Right cardiac atrium (tissue), 5 donors: ENCODE results near the gene CENPVL2. TPM values are rescaled to one million over a fixed set of nuclear protein-coding genes. Genes with fewer than 3 reads are reported as not detected.
"Not testable (repeated sequence)": the region's sequence is repeated elsewhere in the genome, so short reads cannot be mapped to it uniquely, and the experiment has no call there.

Source experiments
- ATAC-seq, 2 donors: fragments of 200-7000 bp; cut with Tn5 transposase; one replicate each; pipeline versions ENCODE4 v1.8.0 to v1.9.1; 2020; ENCODE audit warnings: moderate library complexity in 2 of 2, mild to moderate bottlenecking in 1 of 2
- DNase-seq, 3 donors: peaks; one replicate each; pipeline ENCODE4 v3.0.0-alpha.2; 2020
- H3K27ac ChIP-seq: one replicate; pipeline ENCODE4 v1.5.1; 2013; ENCODE audit warnings: mild to moderate bottlenecking, low read length, control low read depth, moderate library complexity
- H3K27me3 ChIP-seq: one replicate; pipeline ENCODE4 v1.6.1; 2013; ENCODE audit not compliant: control insufficient read depth, insufficient read depth
- H3K4me1 ChIP-seq: one replicate; pipeline ENCODE4 v1.6.1; 2013; ENCODE audit warnings: low read length; ENCODE audit not compliant: control insufficient read depth, insufficient read depth
- H3K4me3 ChIP-seq: one replicate; pipeline ENCODE4 v1.5.1; 2013; ENCODE audit warnings: low read length, control low read depth
- H3K9me3 ChIP-seq: one replicate; pipeline ENCODE4 v1.6.1; 2013; ENCODE audit warnings: low read length; ENCODE audit not compliant: control insufficient read depth
- WGBS: extraction: QIAGEN DNeasy Blood & Tissue Kit; methylation state at CpG from one replicate; pipeline ENCODE4 v1.1.7; 2013; 5-methylcytosine and 5-hydroxymethylcytosine counted together
- intact Hi-C, 4 donors: fragments of 100-400 bp; cut with DNase I; formaldehyde crosslinking; loops; one replicate each; pipeline versions ENCODE4 v1.11.0 to v1.14.0; 2022 to 2023
- polyA plus RNA-seq: library from polyadenylated mRNA; stranded (reverse); fragments of 200-250 nt; gene quantifications from one replicate; pipeline ENCODE4 v1.2.3, GENCODE V29; 2013
- total RNA-seq, 4 donors: library from RNA; stranded (reverse); fragmentation: NEBNext Ultra II Directional; extraction: Animal tissue kit (Norgen Biotek cat#: 25700); gene quantifications; one replicate each; pipeline ENCODE4 v1.2.1, GENCODE V29; 2021
- donor health status: healthy with polysubstance abuse.
- donor health status: DM: no; HTN: yes; CAD: no.
- donor health status: DM: no; HTN: no; CAD: no.
- donor health status: DM: no; HTN: yes; CAD: no; lungs with severe emphysema.
- donor health status: DM: yes; HTN: yes; CAD: no.

Gene CENPVL2
- total and polyA plus RNA-seq, 5 donors: not detected

DNA sequence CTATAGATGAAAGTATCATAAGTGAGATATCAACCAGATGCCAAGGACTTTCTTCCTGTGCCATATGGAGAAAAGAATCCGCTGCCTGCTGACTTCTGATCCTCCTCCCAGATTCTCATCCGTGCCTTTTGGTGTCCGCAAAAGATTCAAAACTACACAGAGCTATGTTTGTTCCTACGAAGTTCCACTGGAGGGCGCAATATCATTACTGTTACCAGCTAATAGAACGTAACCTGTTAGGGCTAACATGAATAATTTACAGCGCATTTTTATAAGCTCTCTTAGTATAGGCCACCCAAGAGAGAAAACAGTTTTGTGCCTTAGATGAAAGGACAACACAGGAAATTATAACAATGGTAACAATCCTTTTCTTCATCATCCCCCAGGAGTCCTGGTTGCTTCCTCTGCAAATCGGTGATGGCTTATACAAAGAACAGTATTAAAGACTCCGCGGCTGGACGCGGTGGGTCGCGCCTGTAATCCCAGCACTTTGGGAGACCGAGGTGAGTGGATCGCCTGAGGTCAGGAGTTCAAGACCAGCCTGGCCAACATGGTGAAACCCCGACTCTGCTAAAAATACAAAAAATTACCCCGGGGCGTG lies 41.1 kb downstream of the CENPVL2 start:
- H3K4me3 ChIP-seq: no peak overlapping the region
- H3K27ac ChIP-seq: no peak overlapping the region
- H3K9me3 ChIP-seq: no peaks in the 10 kb centered on the region
- no peaks in the 10 kb centered on the region for H3K27me3 ChIP-seq
- DNase-seq: no peak
- 34% methylated on average over 19 of the region's 19 CpGs for WGBS
- intact Hi-C loops: no loop called here
- no peaks in the 10 kb centered on the region for H3K4me1 ChIP-seq
- ATAC-seq: no peak

DNA sequence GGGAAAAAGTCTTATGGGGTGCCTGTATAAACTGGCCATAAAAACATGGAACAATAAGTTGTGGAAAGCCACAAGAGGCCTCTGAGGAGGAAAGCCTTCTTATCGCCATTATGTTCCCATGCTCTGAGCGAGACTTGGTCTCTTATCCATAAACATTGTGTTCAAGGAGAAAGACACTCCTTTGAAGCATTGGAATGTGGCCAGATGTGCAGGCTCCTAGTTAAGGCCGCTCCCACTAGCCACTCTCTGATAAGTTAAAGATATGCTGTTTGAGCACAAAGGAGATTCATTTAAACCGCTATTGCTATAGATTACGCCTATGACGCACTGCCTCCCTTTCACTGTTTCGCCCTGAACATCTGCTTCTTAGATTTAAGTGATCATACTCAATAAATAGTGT lies 46.1 kb downstream of the CENPVL2 start:
- not testable (repeated sequence) for H3K27me3 ChIP-seq

More for the DNA sequence above, 46.1 kb downstream of the CENPVL2 start:
- intact Hi-C loops, H3K4me3 ChIP-seq, DNase-seq, H3K9me3 ChIP-seq, H3K27ac ChIP-seq, ATAC-seq, H3K4me1 ChIP-seq: not testable (repeated sequence)
- 49% methylated on average over 7 of the region's 7 CpGs for WGBS

Other genes starting within 250 kb of the CENPVL2 start
- under 1 TPM; 0.20 to 0.22 (median 0.20) TPM for gene NUDT11, start 186.2 kb downstream of the CENPVL2 start, total RNA-seq
- gene NUDT11, start 186.2 kb downstream of the CENPVL2 start, polyA plus RNA-seq: 0.20 TPM
- gene CENPVL3, start 63.9 kb downstream of the CENPVL2 start, total RNA-seq: not detected
- gene CENPVL3, start 63.9 kb downstream of the CENPVL2 start, polyA plus RNA-seq: not detected
- gene CENPVL1, start 27.7 kb upstream of the CENPVL2 start, total RNA-seq: not detected
- not detected for gene CENPVL1, start 27.7 kb upstream of the CENPVL2 start, polyA plus RNA-seq
- 10 to 100 TPM in 2 of 4 donors, 1 to 10 TPM in 2; 9.5 to 11.2 (median 10.0) TPM for gene GSPT2, start 60.6 kb upstream of the CENPVL2 start, total RNA-seq
- gene GSPT2, start 60.6 kb upstream of the CENPVL2 start, polyA plus RNA-seq: 6.5 TPM
- gene MAGED1, start 210.8 kb upstream of the CENPVL2 start, total RNA-seq: 100 to 1,000 TPM in 2 of 4 donors, 10 to 100 TPM in 2; 81.9 to 118 (median 97.2) TPM
- 51.2 TPM for gene MAGED1, start 210.8 kb upstream of the CENPVL2 start, polyA plus RNA-seq